Vagina (tissue), 2 donors: ENCODE results near the gene MND1. TPM values are rescaled to one million over a fixed set of nuclear protein-coding genes. Genes with fewer than 3 reads are reported as not detected.
A peak's percentile ranks its signal among the peaks of the same experiment; 100 is the strongest.

Source experiments
- DNase-seq, 2 donors: peaks; one replicate each; pipeline ENCODE4 v3.0.0-alpha.2; 2017; ENCODE audit errors: extremely low spot score in 2 of 2
- H3K27ac ChIP-seq: fragments of 200-600 bp; sonication (generic); one replicate; pipeline ENCODE4 v1.5.1; 2019
- H3K27me3 ChIP-seq: fragments of 200-600 bp; sonication (generic); one replicate; pipeline ENCODE4 v1.5.1; 2019
- H3K36me3 ChIP-seq, 2 donors: fragments of 200-600 bp; sonication (generic); one replicate each; pipeline ENCODE4 v1.5.1; 2017 to 2019
- H3K4me1 ChIP-seq: fragments of 200-600 bp; sonication (generic); one replicate; pipeline ENCODE4 v1.5.1; 2019
- H3K4me3 ChIP-seq, 2 donors: fragments of 200-600 bp; sonication (generic); 1 replicate in 1 of 2; 2 replicates in 1 of 2; pipeline ENCODE4 v1.5.1; 2016 to 2019
- H3K9me3 ChIP-seq: fragments of 200-600 bp; sonication (generic); one replicate; pipeline ENCODE4 v1.5.1; 2019
- CTCF ChIP-seq, 3 experiments: fragments of 450-650 bp in 2 of 3; fragments of 200-600 bp in 1 of 3; sonication (generic) in 1 of 3; IDR thresholded peaks; one replicate each; pipeline ENCODE4 v1.5.1; 2017 to 2019; ENCODE audit warnings: antibody characterized with exemption in 3 of 3, mild to moderate bottlenecking in 2 of 3, moderate library complexity in 2 of 3
- POLR2A ChIP-seq, 2 donors: fragments of 450-650 bp; IDR thresholded peaks; one replicate each; pipeline ENCODE4 v1.6.1; 2017; ENCODE audit warnings: antibody characterized with exemption in 2 of 2, mild to moderate bottlenecking in 2 of 2, moderate library complexity in 2 of 2
- POLR2AphosphoS5 ChIP-seq, 2 donors: sonication (generic); formaldehyde crosslinking; IDR thresholded peaks; one replicate each; pipeline ENCODE4 v1.9.0; 2017; ENCODE audit warnings: antibody characterized with exemption in 2 of 2, mild to moderate bottlenecking in 2 of 2, low read depth in 1 of 2; ENCODE audit not compliant: insufficient read depth in 1 of 2
- intact Hi-C: fragments of 100-400 bp; cut with DNase I; formaldehyde crosslinking; loops from one replicate; pipeline ENCODE4 v1.15.1; 2023
- total RNA-seq: library from RNA; depleted of rRNA; stranded (reverse); fragments of >200 nt; gene quantifications from one replicate; pipeline ENCODE4 v1.2.3, GENCODE V29; 2016

The MND1 gene
- total RNA-seq, 1 donor from 2014 or later = not detected

- no peaks in the 10 kb centered on the region for H3K36me3 ChIP-seq
- H3K27ac ChIP-seq = no peak overlapping the region
- H3K27me3 ChIP-seq = no peaks in the 10 kb centered on the region
- intact Hi-C loops = no loop called here
- no peaks in the 10 kb centered on the region for H3K9me3 ChIP-seq
- DNase-seq = no peak
- TF ChIP-seq POLR2A (IDR thresholded peaks at IDR 0.05) (no peak), POLR2AphosphoS5 (IDR thresholded peaks at IDR 0.05; ENCODE audit: insufficient read depth in 1 of 2, low read depth in 1 of 2) (no peak), CTCF (IDR thresholded peaks at IDR 0.05) (no peak)
- H3K4me3 ChIP-seq = no peak overlapping the region
- no peaks in the 10 kb centered on the region for H3K4me1 ChIP-seq
These were observed 59.2 kb downstream of the MND1 start for GRCh38 chr4:153403726-153404125.

GRCh38 chr4:153407906-153408305 lies 63.4 kb downstream of the MND1 start:
- DNase-seq = no peak
- no peaks in the 10 kb centered on the region for H3K27me3 ChIP-seq
- intact Hi-C loops = no loop called here
- no peak overlapping the region for H3K27ac ChIP-seq
- TF ChIP-seq POLR2A (IDR thresholded peaks at IDR 0.05) (no peak), POLR2AphosphoS5 (IDR thresholded peaks at IDR 0.05; ENCODE audit: insufficient read depth in 1 of 2, low read depth in 1 of 2) (no peak), CTCF (IDR thresholded peaks at IDR 0.05) (no peak)
- no peak overlapping the region for H3K4me3 ChIP-seq
- no peaks in the 10 kb centered on the region for H3K9me3 ChIP-seq
- peaks cover 6% of the 10 kb centered on the region for H3K4me1 ChIP-seq
- no peaks in the 10 kb centered on the region for H3K36me3 ChIP-seq

GRCh38 chr4:153408932-153409331 lies 64.4 kb downstream of the MND1 start:
- intact Hi-C loops = no loop called here
- H3K4me3 ChIP-seq = no peak overlapping the region
- no peak for DNase-seq
- no peak for TF ChIP-seq POLR2A (IDR thresholded peaks at IDR 0.05)
- TF ChIP-seq CTCF (IDR thresholded peaks at IDR 0.05) = no peak
- TF ChIP-seq POLR2AphosphoS5 (IDR thresholded peaks at IDR 0.05; ENCODE audit: insufficient read depth in 1 of 2, low read depth in 1 of 2) = no peak
- no peak overlapping the region for H3K27ac ChIP-seq
- no peaks in the 10 kb centered on the region for H3K9me3 ChIP-seq
- no peaks in the 10 kb centered on the region for H3K36me3 ChIP-seq
- H3K4me1 ChIP-seq = peaks cover 6% of the 10 kb centered on the region
- no peaks in the 10 kb centered on the region for H3K27me3 ChIP-seq

GRCh38 chr4:153409412-153409811 lies 64.9 kb downstream of the MND1 start:
- intact Hi-C loops = no loop called here
- Histone ChIP-seq H3K36me3 (no peaks in the 10 kb centered on the region), H3K4me1 (peaks cover 6% of the 10 kb centered on the region), H3K27ac (peak overlapping the region; percentile 4), H3K4me3 (no peak overlapping the region), H3K27me3 (no peaks in the 10 kb centered on the region), H3K9me3 (no peaks in the 10 kb centered on the region)
- no peak for TF ChIP-seq POLR2AphosphoS5 (IDR thresholded peaks at IDR 0.05; ENCODE audit: insufficient read depth in 1 of 2, low read depth in 1 of 2)
- no peak for TF ChIP-seq CTCF (IDR thresholded peaks at IDR 0.05)
- no peak for TF ChIP-seq POLR2A (IDR thresholded peaks at IDR 0.05)
- no peak for DNase-seq

GRCh38 chr4:153409924-153410501 lies 65.5 kb downstream of the MND1 start:
- intact Hi-C loops = no loop called here
- Histone ChIP-seq H3K4me3 (no peak overlapping the region), H3K9me3 (no peaks in the 10 kb centered on the region), H3K27ac (peak overlapping the region; percentile 4), H3K27me3 (no peaks in the 10 kb centered on the region), H3K4me1 (peaks cover 6% of the 10 kb centered on the region), H3K36me3 (no peaks in the 10 kb centered on the region)
- no peak for TF ChIP-seq CTCF (IDR thresholded peaks at IDR 0.05)
- TF ChIP-seq POLR2AphosphoS5 (IDR thresholded peaks at IDR 0.05; ENCODE audit: insufficient read depth in 1 of 2, low read depth in 1 of 2) = no peak
- no peak for TF ChIP-seq POLR2A (IDR thresholded peaks at IDR 0.05)
- no peak for DNase-seq
